Measurements from ENCODE around the gene BST2. TPM values are rescaled to one million over a fixed set of nuclear protein-coding genes. Genes with fewer than 3 reads are reported as not detected.
A peak's percentile ranks its signal among the peaks of the same experiment; 100 is the strongest.

The BST2 gene
- total and polyA plus RNA-seq, 2 of the 8 experiments (the other 6 are each of a cell fraction or from before 2014, with no cell fraction given), result 18.1 to 72.8 TPM

GRCh38 chr19:17353386-17353785 is 52.0 kb downstream of the BST2 start:
- Histone ChIP-seq H2BK20ac (ENCODE audit: low read length) (no peak overlapping the region), H2AFZ (ENCODE audit: low read length) (peak overlapping the region; percentile 22), H3K36me3 (ENCODE audit: control insufficient read depth in 2 of 4, insufficient read depth in 4 of 4, low read length in 3 of 4) (no peaks in the 10 kb centered on the region), H3K79me2 (ENCODE audit: control insufficient read depth in 1 of 2, insufficient read depth in 2 of 2, low read length in 2 of 2) (no peaks in the 10 kb centered on the region), H3K9ac (replicated peaks in 1 of 4; ENCODE audit: extremely low read depth in 1 of 4, low read depth in 3 of 4, low read length in 3 of 4) (no peak overlapping the region), H4K91ac (replicated peaks; ENCODE audit: insufficient read length, low read length) (peak overlapping the region; percentile 9), H3K4ac (replicated peaks; ENCODE audit: insufficient read length, low read depth, low read length) (no peak overlapping the region), H2BK15ac (ENCODE audit: low read length) (no peak overlapping the region), H3K23ac (ENCODE audit: insufficient read length) (no peak overlapping the region), H2BK5ac (ENCODE audit: low read depth, low read length) (peak overlapping the region; percentile 18; the same call in 1 of the 2 replicates), H3K4me1 (replicated peaks in 1 of 4; ENCODE audit: control insufficient read depth in 3 of 4, insufficient read depth in 4 of 4, low read length in 3 of 4) (peaks cover 0 to 4% (median 3%) of the 10 kb centered on the region in 4 experiments; a peak in 3 of 7 replicates), H4K8ac (ENCODE audit: extremely low read depth, insufficient read depth, low read length) (peak overlapping the region; percentile 65; the same call in 1 of the 2 replicates), H4K5ac (ENCODE audit: insufficient read length, low read depth, low read length) (peak overlapping the region; percentile 4), H4K20me1 (replicated peaks in 1 of 2; ENCODE audit: control insufficient read depth in 1 of 2, insufficient read depth in 2 of 2, low read length in 2 of 2) (no peaks in the 10 kb centered on the region), H3K27me3 (replicated peaks in 1 of 4; ENCODE audit: control insufficient read depth in 3 of 4, extremely low read depth in 1 of 4, insufficient read depth in 3 of 4, low read length in 3 of 4) (no peaks in the 10 kb centered on the region), H3K56ac (replicated peaks; ENCODE audit: insufficient read length, low read depth, low read length) (no peak overlapping the region), H3K27ac (ENCODE audit: low read depth, low read length) (no peak overlapping the region), H3K23me2 (ENCODE audit: low read depth, low read length) (no peaks in the 10 kb centered on the region), H2BK12ac (ENCODE audit: low read depth, low read length) (peak overlapping the region; percentile 50; the same call in 1 of the 2 replicates), H2AK5ac (ENCODE audit: low read depth, low read length) (0 out of 2 replicates have a peak overlapping the region, but pooled peaks have one; percentile 20), H3K79me1 (ENCODE audit: low read depth, low read length) (no peaks in the 10 kb centered on the region), H3K9me3 (ENCODE audit: insufficient read depth in 2 of 2, low read depth in 1 of 2, low read length in 1 of 2) (no peaks in the 10 kb centered on the region), H3K14ac (ENCODE audit: insufficient read length) (no peak overlapping the region), H3K18ac (ENCODE audit: extremely low read depth, low read length) (no peak overlapping the region), H2BK120ac (replicated peaks; ENCODE audit: low read depth, low read length) (no peak overlapping the region), H3K4me3 (ENCODE audit: extremely low read depth in 1 of 4, insufficient read depth in 2 of 4, low read depth in 3 of 4, low read length in 4 of 4) (no peak overlapping the region), H3K4me2 (ENCODE audit: insufficient read depth in 1 of 2, low read depth in 2 of 2, low read length in 2 of 2) (no peak overlapping the region)
- DNase-seq (ENCODE audit: low read depth in 1 of 2, low spot score in 2 of 2) (no peak), FAIRE-seq (no peak)
- ChIA-PET CTCF (ENCODE audit: partially characterized antibody) (interaction anchor here (1.1 to 1.9 kb wide), 3 partner anchors 8 to 36 kb away, joined by 3 to 7 read pairs (median 3); no protein-coding TSS in a partner anchor), POLR2A (ENCODE audit: partially characterized antibody) (interaction anchor here (1.5 kb wide), 1 partner anchor 9 kb away, joined by 3 read pairs; no protein-coding TSS in a partner anchor)
- 90% methylated on average over 8 of the region's 8 CpGs; no CpG with 5 or more reads in 1 of the 2 experiments for WGBS, 2 experiments (ENCODE audit: extremely low coverage in 1 of 2, insufficient coverage in 1 of 2, insufficient read length in 1 of 2, insufficient replicate concordance in 2 of 2, low coverage in 1 of 2, low lambda C conversion rate in 2 of 2, missing lambda C conversion rate in 1 of 2)
- TF ChIP-seq POLR2AphosphoS5 (IDR thresholded peaks at IDR 0.05; ENCODE audit: low read depth, low read length) (no peak), TCF12 (IDR thresholded peaks at IDR 0.05; ENCODE audit: low read depth, low read length) (no peak), RFX5 (IDR thresholded peaks at IDR 0.05; ENCODE audit: borderline replicate concordance, low read depth, low read length) (no peak)

Other genes starting within 250 kb of the BST2 start
- 8.7 and 11.8 TPM in 2 replicates for gene USE1, start 190.3 kb downstream of the BST2 start, total RNA-seq (2021; fragmentation: NEBNext Ultra II Directional; extraction: Animal tissue kit (Norgen Biotek cat#: 25700))
- 13.9 and 16.6 TPM in 2 replicates for gene USE1, start 190.3 kb downstream of the BST2 start, polyA plus RNA-seq (2011; rRNA removed)
- 32.1 and 32.6 TPM in 2 replicates for gene OCEL1, start 179.4 kb downstream of the BST2 start, total RNA-seq (2021; fragmentation: NEBNext Ultra II Directional; extraction: Animal tissue kit (Norgen Biotek cat#: 25700))
- 13.3 and 20.2 TPM in 2 replicates for gene OCEL1, start 179.4 kb downstream of the BST2 start, polyA plus RNA-seq (2011; rRNA removed)
- gene NR2F6, start 159.7 kb downstream of the BST2 start, total RNA-seq (2021; fragmentation: NEBNext Ultra II Directional; extraction: Animal tissue kit (Norgen Biotek cat#: 25700)), result 114 and 121 TPM in 2 replicates
- 99.7 and 147 TPM in 2 replicates for gene NR2F6, start 159.7 kb downstream of the BST2 start, polyA plus RNA-seq (2011; rRNA removed)
- 6.5 and 7.5 TPM in 2 replicates for gene USHBP1, start 140.9 kb downstream of the BST2 start, total RNA-seq (2021; fragmentation: NEBNext Ultra II Directional; extraction: Animal tissue kit (Norgen Biotek cat#: 25700))
- 5.0 and 5.7 TPM in 2 replicates for gene USHBP1, start 140.9 kb downstream of the BST2 start, polyA plus RNA-seq (2011; rRNA removed)
- 127 and 134 TPM in 2 replicates for gene BABAM1, start 138.2 kb downstream of the BST2 start, total RNA-seq (2021; fragmentation: NEBNext Ultra II Directional; extraction: Animal tissue kit (Norgen Biotek cat#: 25700))
- gene BABAM1, start 138.2 kb downstream of the BST2 start, polyA plus RNA-seq (2011; rRNA removed), result 133 and 153 TPM in 2 replicates
- gene ANKLE1, start 123.7 kb downstream of the BST2 start, total RNA-seq (2021; fragmentation: NEBNext Ultra II Directional; extraction: Animal tissue kit (Norgen Biotek cat#: 25700)), result 6.1 and 6.8 TPM in 2 replicates
- 9.6 and 14.2 TPM in 2 replicates for gene ANKLE1, start 123.7 kb downstream of the BST2 start, polyA plus RNA-seq (2011; rRNA removed)
- gene ABHD8, start 102.2 kb downstream of the BST2 start, total RNA-seq (2021; fragmentation: NEBNext Ultra II Directional; extraction: Animal tissue kit (Norgen Biotek cat#: 25700)), result 11.3 and 14.5 TPM in 2 replicates
- gene ABHD8, start 102.2 kb downstream of the BST2 start, polyA plus RNA-seq (2011; rRNA removed), result 18.7 and 28.5 TPM in 2 replicates
- 99.6 and 100 TPM in 2 replicates for gene MRPL34, start 99.8 kb downstream of the BST2 start, total RNA-seq (2021; fragmentation: NEBNext Ultra II Directional; extraction: Animal tissue kit (Norgen Biotek cat#: 25700))
- gene MRPL34, start 99.8 kb downstream of the BST2 start, polyA plus RNA-seq (2011; rRNA removed), result 91.9 and 123 TPM in 2 replicates
- gene DDA1, start 96.1 kb downstream of the BST2 start, total RNA-seq (2021; fragmentation: NEBNext Ultra II Directional; extraction: Animal tissue kit (Norgen Biotek cat#: 25700)), result 34.5 and 35.9 TPM in 2 replicates
- 29.2 and 30.0 TPM in 2 replicates for gene DDA1, start 96.1 kb downstream of the BST2 start, polyA plus RNA-seq (2011; rRNA removed)
- gene ANO8, start 70.8 kb downstream of the BST2 start, total RNA-seq (2021; fragmentation: NEBNext Ultra II Directional; extraction: Animal tissue kit (Norgen Biotek cat#: 25700)), result 20.7 and 21.4 TPM in 2 replicates
- gene ANO8, start 70.8 kb downstream of the BST2 start, polyA plus RNA-seq (2011; rRNA removed), result 9.5 and 17.3 TPM in 2 replicates
- 52.7 and 56.0 TPM in 2 replicates for gene GTPBP3, start 68.1 kb downstream of the BST2 start, total RNA-seq (2021; fragmentation: NEBNext Ultra II Directional; extraction: Animal tissue kit (Norgen Biotek cat#: 25700))
- 30.4 and 50.7 TPM in 2 replicates for gene GTPBP3, start 68.1 kb downstream of the BST2 start, polyA plus RNA-seq (2011; rRNA removed)
- gene PLVAP, start 28.3 kb downstream of the BST2 start, total RNA-seq (2021; fragmentation: NEBNext Ultra II Directional; extraction: Animal tissue kit (Norgen Biotek cat#: 25700)), result 0.27 TPM in 1 of 2 replicates, not detected in the other
- gene PLVAP, start 28.3 kb downstream of the BST2 start, polyA plus RNA-seq (2011; rRNA removed), result 0.32 and 0.35 TPM in 2 replicates
- gene CCDC194, start 11.4 kb downstream of the BST2 start, total RNA-seq (2021; fragmentation: NEBNext Ultra II Directional; extraction: Animal tissue kit (Norgen Biotek cat#: 25700)), result not detected in 2 replicates
- 0.33 and 0.74 TPM in 2 replicates for gene CCDC194, start 11.4 kb downstream of the BST2 start, polyA plus RNA-seq (2011; rRNA removed)
- 36.8 and 37.9 TPM in 2 replicates for gene MVB12A, start 14.4 kb upstream of the BST2 start, total RNA-seq (2021; fragmentation: NEBNext Ultra II Directional; extraction: Animal tissue kit (Norgen Biotek cat#: 25700))
- 76.6 and 97.7 TPM in 2 replicates for gene MVB12A, start 14.4 kb upstream of the BST2 start, polyA plus RNA-seq (2011; rRNA removed)
- gene TMEM221, start 43.0 kb upstream of the BST2 start, total RNA-seq (2021; fragmentation: NEBNext Ultra II Directional; extraction: Animal tissue kit (Norgen Biotek cat#: 25700)), result 1.4 and 1.6 TPM in 2 replicates
- 2.0 and 2.9 TPM in 2 replicates for gene TMEM221, start 43.0 kb upstream of the BST2 start, polyA plus RNA-seq (2011; rRNA removed)
- not detected in 2 replicates for gene NXNL1, start 55.3 kb upstream of the BST2 start, total RNA-seq (2021; fragmentation: NEBNext Ultra II Directional; extraction: Animal tissue kit (Norgen Biotek cat#: 25700))
- gene NXNL1, start 55.3 kb upstream of the BST2 start, polyA plus RNA-seq (2011; rRNA removed), result not detected in 2 replicates
- gene SLC27A1, start 64.9 kb upstream of the BST2 start, total RNA-seq (2021; fragmentation: NEBNext Ultra II Directional; extraction: Animal tissue kit (Norgen Biotek cat#: 25700)), result 7.3 and 7.5 TPM in 2 replicates
- 9.1 and 12.2 TPM in 2 replicates for gene SLC27A1, start 64.9 kb upstream of the BST2 start, polyA plus RNA-seq (2011; rRNA removed)
- gene PGLS, start 106.0 kb upstream of the BST2 start, total RNA-seq (2021; fragmentation: NEBNext Ultra II Directional; extraction: Animal tissue kit (Norgen Biotek cat#: 25700)), result 67.5 and 72.8 TPM in 2 replicates
- gene PGLS, start 106.0 kb upstream of the BST2 start, polyA plus RNA-seq (2011; rRNA removed), result 164 and 193 TPM in 2 replicates
- 40.4 and 44.7 TPM in 2 replicates for gene COLGALT1, start 150.0 kb upstream of the BST2 start, total RNA-seq (2021; fragmentation: NEBNext Ultra II Directional; extraction: Animal tissue kit (Norgen Biotek cat#: 25700))
- gene COLGALT1, start 150.0 kb upstream of the BST2 start, polyA plus RNA-seq (2011; rRNA removed), result 58.1 and 62.8 TPM in 2 replicates

Data from H1 (cell line).